HG03521 (cell line): ENCODE measurements around the gene RABGAP1L.

Experiments used
- ATAC-seq: cut with Tn5 transposase; IDR thresholded peaks from one replicate; pipeline ENCODE4 v1.9.1; 2021; ENCODE audit warnings: mild to moderate bottlenecking, moderate library complexity; ENCODE audit not compliant: unreplicated experiment

RABGAP1L gene

DNA sequence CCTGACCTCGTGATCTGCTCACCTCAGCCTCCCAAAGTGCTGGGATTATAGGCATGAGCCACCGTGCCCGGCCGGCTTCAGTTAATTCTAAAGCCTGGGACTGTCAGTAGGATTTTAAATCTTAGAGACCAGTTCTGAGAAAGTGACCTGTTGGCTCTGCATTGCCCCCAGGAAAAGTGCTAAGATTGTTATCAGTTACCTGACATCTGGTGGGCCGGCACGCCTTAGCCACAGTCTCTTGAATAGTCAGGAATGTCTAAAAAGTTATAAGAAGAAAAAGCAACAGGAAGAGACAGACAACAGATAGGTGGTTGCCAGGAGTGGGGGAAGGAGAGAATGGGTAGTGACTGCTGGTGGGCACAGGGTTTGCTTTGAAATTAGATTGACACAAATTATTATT, 35.1 kb downstream of the RABGAP1L start:
- no peak for ATAC-seq

DNA sequence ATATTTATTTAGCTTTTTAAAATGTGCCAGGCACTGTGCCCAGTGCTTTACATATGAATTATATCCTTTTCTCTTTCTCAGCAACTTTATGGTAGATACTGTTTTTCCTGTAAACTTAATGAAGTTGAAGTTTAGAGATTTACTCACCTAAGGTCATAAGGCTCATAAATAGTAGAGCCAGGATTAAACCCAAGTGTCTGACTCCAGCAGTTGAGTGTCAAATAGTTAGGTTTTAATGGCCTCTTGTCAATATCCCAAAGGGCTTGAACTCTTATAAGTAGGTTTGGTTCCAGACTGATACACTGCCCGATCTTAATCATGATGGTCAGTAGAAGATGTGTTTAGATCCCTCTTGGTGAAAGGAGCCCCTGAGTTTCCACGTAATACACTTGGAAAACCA, 37.8 kb downstream of the RABGAP1L start:
- ATAC-seq, result no peak

DNA sequence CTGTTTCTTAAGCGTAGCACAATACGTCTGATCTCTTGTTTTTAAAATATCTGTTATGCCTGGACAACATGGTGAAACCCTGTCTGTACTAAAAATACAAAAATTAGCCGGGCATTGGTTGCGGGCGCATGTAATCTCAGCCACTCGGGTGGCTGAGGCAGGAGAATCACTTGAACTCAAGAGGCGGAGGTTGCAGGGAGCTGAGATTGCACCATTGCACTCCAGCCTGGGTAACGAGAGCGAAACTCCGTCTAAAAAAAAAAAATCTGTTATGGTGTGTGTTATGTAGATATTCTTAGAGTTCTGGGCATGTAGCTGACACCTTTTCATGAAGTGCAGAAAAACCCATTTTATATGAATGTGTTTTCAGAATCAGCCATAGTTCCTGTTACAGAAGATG, 38.2 kb downstream of the RABGAP1L start:
- no peak for ATAC-seq

DNA sequence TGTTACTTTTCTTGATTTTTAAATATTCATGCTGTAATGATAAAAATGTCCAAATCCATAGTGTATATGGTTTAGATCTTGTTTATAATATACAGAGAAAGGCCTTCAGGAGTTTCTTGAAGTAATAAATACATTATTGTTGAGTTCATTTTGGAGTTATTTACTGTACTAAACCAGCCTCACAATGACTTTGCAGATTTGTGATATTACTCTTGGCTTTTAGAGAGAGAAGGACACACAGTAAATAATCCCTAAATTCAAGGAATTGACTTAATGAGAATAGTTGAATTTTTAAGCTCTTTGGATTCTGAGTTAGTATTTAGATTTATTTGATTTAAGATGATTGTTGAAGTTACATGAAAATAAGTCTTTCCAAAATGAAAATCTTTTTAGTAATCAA, 38.9 kb downstream of the RABGAP1L start:
- ATAC-seq, result no peak

DNA sequence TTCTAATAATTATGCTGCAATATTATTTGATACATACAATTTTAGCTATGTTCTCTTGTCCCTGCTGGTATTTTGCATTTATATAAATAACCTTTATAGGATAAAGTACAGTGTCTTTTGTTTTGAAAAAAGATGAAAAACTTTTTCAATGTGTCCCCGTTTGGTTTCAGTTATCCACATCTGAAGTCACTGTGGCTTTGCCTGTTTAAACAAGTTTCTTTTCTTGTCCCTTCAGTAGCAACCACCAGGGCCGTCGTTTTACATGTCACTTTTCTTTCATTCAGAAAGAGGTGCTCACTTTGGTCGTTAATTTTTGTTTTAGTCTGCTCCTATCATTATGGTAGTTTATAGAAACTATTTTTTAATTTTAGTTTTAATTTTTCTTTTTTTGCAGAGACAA, 41.4 kb downstream of the RABGAP1L start:
- no peak for ATAC-seq

DNA sequence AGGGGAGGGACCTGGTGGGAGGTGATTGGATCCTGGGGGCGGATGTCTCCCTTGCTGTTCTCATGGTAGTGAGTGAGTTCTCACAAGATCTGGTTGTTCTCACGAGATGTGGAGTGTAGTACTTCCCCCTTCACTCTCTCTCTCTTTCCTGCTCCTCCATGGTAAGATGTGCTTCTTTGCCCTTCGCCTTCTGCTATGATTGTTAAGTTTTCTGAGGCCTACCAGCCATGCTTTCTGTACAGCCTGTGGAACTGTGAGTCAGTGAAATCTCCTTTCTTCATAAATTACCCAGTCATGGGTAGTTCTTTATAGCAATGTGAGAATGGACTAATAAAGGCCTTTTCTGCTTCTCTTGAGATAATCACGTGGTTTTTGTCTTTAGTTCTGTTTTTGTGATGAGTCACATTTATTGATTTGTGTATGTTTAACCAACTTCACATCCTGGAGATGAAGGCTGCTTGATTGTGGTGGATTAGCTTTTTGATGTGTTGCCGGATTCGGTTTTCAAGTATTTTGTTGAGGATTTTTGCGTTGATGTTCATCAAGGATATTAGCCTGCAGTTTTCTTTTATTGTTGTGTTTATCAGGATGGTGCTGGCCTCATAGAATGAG, 45.5 kb downstream of the RABGAP1L start:
- no peak for ATAC-seq

DNA sequence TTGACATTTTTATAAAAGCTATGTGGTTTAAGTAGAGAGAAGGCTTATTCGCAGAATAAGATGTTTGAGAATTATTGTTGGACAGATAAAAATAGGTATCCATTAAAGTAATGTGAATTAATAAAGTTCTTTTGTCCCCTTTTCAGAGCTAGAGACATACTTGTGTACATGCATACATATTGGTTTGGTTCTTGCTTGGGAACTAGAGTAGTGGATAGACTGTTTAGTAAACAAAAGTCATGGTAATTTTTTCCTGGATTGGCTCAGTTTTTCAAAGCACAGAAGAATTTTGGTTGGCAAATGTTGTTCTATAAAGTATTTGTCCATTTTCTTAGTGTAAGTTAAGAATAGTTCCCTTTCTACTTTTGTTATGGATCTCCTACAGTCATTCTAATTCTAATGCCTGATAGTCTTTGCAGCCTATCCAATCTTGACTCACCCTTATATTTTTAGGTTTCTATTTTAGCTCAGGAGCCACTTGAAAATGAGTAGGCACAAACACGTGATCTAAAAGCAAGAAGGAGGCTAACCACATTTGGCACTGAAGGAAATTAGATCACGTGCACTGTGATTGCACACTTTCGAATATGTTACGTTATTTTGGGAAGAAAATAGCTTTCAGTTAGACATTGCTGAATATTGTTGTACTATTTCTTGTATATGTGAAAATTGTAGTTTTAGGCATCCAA, 47.0 kb downstream of the RABGAP1L start:
- no peak for ATAC-seq

DNA sequence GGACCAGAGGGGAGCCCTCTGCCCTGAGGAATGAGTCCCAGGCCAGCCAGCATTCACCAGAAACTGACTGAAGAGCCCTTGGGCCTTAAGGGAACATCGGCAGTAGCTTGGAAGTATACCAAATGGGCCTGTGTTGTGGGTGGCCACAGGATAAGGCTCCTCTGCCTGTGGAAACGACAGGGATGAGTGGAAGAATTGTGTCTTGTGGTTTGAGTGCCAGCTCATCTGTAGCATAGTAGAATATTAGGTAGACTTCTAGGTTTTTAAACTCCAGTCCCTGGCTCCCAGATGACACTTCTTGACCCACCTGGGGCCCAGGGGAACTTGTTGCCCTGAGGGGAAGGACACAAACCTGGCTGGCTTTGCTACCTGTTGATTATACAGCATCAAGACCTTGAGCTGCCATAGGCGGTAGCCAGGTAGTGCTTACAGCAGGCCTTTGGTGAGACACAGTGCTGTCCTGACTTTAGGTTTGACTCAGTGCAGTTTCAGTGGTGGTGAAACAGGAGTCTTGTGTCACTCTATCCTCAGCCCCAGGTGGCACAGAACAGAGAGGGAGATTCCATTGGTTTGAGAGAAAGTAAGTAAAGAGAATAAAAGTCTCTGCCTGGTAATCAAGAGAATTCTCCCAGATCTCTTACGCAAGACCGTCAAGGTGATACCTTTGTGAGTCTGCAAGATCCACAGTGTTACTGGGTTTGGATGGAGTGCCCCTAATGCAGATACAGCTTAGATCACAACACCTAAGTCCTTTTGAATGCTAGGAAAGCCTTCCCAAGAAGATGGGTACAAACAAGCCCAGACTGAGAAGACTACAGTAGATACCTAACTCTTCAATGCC, 50.2 kb downstream of the RABGAP1L start:
- peak; percentile 91 for ATAC-seq

DNA sequence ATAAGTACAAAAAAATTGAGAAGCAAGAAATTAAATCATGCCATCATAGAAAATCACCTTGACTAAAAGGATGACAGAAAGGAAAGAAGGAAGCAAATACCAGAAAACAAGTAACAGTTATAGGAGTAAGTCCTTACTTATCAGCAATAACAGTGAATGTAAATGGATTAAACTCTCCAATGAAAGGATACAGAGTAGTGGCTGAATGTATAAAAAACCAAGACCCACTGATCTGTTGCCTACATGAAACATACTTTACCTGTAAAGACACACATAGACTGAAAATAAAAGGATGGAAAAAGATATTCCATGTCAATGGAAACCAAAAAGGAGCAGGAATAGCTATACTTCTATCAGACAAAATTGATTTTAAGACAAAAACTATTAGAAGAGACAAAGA, 52.2 kb downstream of the RABGAP1L start:
- ATAC-seq, result no peak

DNA sequence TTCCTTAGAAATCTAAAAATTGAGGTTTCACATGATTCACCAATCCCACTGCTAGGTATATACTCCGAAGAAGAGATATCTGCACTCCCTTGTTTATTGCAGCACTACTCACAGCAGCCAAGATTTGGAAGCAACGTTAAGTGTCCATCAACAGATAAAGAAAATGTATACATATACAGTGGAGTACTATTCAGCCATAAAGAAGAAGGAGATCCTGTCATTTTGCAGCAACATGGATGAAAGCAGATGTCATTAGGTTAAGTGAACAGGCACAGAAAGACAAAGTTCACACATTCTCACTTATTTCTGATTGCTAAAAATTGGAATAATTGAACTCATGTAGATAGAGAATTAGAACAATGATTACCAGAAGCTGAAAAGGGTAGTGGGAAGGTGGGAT, 56.4 kb downstream of the RABGAP1L start:
- no peak for ATAC-seq

DNA sequence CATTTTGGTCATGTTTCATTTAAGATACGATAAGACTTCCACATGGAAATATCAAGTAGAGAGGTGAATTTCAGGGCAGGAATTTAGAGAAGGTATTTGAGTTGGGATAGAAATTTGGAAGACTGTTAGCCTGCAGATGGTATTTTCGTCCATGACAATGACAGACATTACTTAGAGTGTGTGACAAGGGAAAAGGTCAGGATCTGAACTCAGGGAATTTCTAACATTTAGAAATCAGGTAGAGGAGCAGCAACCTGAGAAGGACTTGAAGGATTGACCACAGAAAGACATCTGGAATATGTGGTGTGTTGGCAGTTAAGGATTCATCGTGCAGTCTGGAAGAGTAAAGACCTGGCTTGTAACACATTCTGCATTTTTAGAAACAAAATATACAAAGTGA, 57.9 kb downstream of the RABGAP1L start:
- ATAC-seq, result no peak

DNA sequence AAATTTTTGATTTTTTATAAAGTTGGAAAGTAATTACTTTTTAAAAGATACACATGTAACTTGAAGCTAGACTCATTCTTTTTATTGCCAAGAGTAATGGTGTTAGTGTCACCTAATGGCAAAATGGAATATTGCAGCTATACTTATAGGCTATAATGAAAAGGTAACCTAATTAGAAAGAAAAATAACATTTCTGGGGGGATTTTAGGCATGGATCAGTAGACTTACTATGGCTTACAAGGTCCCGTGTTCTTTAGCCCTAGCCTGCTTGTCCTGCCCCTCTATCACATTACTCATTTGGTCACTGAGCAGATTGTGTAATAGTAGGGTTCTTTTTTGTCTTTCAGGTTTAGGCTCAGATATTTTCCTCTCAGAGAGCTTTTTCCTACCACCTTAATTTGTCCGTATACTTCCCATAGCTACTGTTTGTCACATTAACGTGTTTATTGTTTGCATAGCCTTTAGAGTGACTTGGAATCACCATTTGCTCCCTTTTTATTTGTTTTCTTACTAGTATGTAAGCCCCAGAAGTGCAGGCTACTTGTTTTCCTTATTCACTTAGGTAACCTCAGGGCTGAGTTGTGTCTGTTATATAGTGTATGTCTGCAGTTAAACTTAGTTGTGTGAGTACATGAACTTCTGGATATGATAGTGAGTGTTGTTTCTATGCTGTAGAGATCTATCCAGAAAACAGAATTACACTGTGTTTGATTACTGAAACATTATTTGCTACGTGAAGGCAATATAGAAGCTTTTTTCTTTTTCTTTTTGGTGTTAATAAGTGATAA, 58.7 kb downstream of the RABGAP1L start:
- ATAC-seq, result no peak

DNA sequence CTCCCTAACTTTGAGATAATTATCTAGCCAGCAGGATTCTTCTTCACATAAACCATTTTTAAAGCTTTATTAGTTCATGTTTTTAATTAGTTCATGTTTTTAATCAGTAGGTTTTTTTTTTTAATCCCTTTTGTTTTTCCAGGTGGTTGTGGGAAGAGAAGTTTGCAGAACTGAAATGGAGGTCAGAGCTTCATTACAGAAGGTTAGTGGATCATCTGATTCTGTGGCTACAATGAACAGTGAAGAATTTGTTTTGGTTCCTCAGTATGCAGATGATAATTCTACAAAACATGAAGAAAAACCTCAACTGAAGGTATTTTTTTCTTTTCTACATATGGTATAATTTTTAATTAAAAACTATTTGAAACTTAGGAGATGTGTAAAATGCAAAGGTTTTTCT, 59.7 kb downstream of the RABGAP1L start:
- no peak for ATAC-seq

DNA sequence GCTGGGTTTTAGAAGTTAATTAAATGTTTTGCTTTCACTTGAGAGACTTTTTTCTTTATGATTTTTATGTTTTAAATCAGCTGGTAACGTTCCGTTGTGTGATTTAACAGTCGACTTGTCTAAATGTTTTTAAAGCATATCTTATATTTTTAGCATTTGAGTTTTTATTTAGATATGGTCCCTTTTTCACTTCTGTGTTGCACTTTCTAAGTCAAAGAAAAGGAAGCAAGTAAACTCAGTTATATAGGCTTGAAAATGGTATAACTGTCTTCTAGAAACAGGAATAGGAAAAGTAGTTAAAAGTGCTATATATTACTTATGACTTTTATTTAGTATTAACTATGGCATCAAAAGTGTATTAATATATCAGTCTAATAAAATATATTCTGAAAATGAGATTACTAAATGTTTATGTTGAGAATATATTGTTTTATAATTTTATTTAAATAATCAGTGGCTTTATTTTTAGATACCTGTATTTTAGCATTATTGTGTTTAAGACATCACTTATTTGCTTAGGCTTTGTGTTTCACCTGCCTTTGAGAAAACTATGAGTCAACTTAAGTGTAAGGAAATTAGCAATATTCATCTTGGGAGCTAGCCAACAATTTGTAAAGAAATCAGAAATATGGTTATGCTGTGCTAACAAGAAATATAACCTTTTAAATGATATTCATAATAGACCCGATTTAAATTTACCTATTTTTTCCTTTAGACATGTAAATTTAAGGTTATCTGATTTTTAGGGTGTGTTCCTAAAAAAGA, 60.5 kb downstream of the RABGAP1L start:
- ATAC-seq, result no peak

DNA sequence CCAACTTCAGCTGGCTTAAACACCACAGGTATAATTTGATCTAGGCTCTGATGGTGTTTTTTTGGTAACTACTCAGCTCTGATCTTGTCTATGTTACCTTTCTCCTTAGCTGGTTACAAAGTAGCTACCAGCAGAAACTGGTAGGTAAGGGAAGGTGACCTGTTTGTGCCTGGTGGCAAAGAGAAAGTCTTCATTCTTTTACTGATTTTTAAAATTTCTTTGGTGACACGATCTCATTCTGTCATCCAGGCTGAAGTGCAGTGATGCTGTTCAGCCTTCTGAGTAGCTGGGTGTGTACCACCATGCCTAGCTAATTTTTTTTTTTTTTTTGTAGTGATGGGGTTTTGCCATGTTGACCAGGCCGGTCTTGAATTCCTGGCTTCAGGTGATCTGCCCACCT, 62.4 kb downstream of the RABGAP1L start:
- ATAC-seq, result no peak

DNA sequence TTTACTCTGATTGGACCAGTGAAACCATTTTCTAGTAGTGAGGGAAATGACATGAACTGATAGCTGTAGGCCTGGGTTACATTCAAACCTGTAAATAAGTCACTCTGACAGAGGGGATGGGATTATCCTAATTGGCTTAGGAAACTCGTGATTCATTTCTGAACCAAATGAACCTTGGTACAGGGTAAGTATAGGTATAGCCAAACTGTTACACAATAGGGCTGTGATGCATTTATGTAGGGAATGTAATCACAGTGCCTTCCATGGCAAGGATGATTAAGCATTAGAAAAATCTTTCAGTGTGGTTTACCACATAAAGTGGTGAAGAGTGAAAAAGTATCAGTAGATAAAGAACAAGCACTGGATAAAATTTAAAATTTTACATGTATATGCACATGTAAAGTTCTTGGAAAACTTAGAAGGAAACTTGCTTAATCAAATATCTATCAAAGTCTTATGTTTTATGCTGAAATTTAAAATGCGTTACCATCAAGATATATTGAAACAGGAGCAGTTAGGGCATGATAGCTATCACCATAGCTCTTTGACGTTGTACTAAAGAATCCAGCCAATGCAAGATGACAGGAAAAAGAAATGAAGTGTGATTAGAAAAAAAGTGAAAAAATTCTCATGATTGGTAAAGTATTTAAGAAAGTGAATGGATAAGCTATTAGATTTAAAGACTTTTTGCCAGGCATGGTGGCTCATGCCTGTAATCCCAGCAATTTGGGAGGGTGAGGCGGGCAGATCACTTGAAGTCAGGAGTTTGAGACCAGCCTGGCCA, 63.0 kb downstream of the RABGAP1L start:
- no peak for ATAC-seq

DNA sequence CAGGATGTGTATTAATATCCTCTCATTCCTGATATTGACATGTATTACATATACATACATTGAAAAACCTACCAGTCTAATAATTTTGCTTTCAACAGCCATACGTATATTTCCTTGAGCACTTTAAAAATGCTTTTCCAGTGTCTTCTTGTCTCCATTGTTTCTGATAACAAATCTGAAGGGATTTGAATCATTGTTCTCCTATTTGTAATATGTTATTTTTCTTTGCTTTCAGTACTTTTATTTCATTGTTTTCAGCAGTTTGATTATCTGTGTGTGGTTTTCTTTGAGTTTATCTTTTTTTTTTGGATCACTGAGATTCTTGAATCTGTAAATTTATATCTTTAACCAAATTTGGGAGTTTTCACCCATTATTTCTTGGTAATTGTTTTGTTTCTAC, 65.3 kb downstream of the RABGAP1L start:
- no peak for ATAC-seq

DNA sequence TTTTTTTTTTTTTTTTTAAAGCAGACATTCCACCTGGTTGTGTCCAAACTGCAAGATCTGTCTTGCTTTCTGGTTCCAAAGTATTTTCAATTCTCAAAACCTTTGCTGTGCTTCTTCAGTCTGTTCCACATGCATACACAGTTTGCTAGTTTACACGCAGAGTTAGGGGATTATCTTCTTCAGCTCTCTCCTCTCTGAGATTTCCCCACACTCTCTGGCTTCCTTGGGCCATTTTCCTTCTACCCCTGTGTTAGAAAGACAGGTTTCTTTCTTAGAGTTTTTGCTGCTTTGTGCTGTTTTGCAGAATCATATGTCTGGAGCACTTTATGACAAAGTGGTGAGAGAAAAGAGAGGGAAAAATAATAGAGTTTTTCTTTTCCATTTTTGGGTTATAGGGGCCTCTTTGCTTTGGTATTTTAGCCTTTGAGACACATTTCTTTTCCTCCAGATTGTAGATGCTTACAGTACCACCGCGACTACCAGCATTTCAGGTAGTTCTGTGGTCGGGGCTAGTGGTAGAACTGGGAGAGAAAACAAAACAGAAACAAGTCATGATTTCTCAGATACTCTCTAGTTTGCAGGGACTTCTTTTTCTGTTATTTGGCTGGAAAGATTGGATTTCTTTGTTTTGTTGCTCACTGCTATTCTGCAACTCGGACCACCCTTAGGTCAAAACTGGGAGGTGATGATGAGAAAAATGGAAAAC, 66.3 kb downstream of the RABGAP1L start:
- peak; percentile 75 for ATAC-seq

DNA sequence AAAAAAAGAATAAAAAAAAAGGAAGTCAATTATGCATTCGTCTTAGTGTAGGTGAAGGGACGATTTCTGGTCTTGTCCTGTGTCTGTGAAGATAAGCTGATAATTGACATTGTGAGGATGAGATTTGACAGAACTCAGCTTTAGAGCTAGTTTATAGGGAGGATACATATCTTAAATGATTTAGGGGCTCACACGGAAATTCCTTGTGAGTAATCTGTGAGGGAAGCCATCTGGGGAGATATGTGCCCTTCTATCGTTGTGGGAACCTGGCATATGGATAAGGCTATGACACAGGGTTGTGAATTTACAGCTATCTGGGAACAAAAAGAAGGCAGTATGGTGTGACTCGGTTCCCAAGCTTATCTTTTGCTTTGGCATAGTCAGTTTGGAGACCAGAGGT, 71.1 kb downstream of the RABGAP1L start:
- no peak for ATAC-seq
